IMR-90 (cell line): ENCODE results near the gene CHRM1.

ENCODE experiments used
- BHLHE40 ChIP-seq: fragments of 150-350 bp; IDR thresholded peaks from 2 replicates; pipeline ENCODE4 v1.6.1; 2016; ENCODE audit warnings: mild to moderate bottlenecking, low read depth, low read length
- MAFK ChIP-seq: IDR thresholded peaks from 2 replicates; pipeline ENCODE4 v1.6.1; 2012; ENCODE audit warnings: low read depth, low read length, improper control_type of control experiment
- MXI1 ChIP-seq: IDR thresholded peaks from 2 replicates; pipeline ENCODE4 v1.6.1; 2012; ENCODE audit warnings: low read depth, mild to moderate bottlenecking, low read length, moderate library complexity, borderline replicate concordance
- POLR2A ChIP-seq: IDR thresholded peaks from 2 replicates; pipeline ENCODE4 v1.6.1; 2012; ENCODE audit warnings: mild to moderate bottlenecking, low read depth, low read length
- RAD21 ChIP-seq: IDR thresholded peaks from 2 replicates; pipeline ENCODE4 v1.6.1; 2012; ENCODE audit warnings: low read length, improper control_type of control experiment
- RCOR1 ChIP-seq: IDR thresholded peaks from 2 replicates; pipeline ENCODE4 v1.6.1; 2012; ENCODE audit warnings: mild to moderate bottlenecking, low read length, improper control_type of control experiment; ENCODE audit not compliant: insufficient replicate concordance
- RFX5 ChIP-seq: IDR thresholded peaks from 2 replicates; pipeline ENCODE4 v1.8.0; 2012; ENCODE audit warnings: low read depth, mild to moderate bottlenecking, low read length, moderate library complexity
- SMC3 ChIP-seq: fragments of 150-350 bp; IDR thresholded peaks from 2 replicates; pipeline ENCODE4 v1.6.1; 2016; ENCODE audit warnings: low read depth, mild to moderate bottlenecking, antibody characterized with exemption, low read length, moderate library complexity
- TF ChIP-seq, protein P1 (sequence below): conservative IDR thresholded peaks from 2 replicates; pipeline ENCODE4 v1.5.1; 2012; ENCODE audit warnings: mild to moderate bottlenecking, low read depth, low read length, improper control_type of control experiment
- TF ChIP-seq, protein P2 (sequence below): fragments of 150-350 bp; IDR thresholded peaks from 2 replicates; pipeline ENCODE4 v1.6.1; 2016; ENCODE audit warnings: low read depth, mild to moderate bottlenecking, low read length, moderate library complexity, borderline replicate concordance

DNA sequence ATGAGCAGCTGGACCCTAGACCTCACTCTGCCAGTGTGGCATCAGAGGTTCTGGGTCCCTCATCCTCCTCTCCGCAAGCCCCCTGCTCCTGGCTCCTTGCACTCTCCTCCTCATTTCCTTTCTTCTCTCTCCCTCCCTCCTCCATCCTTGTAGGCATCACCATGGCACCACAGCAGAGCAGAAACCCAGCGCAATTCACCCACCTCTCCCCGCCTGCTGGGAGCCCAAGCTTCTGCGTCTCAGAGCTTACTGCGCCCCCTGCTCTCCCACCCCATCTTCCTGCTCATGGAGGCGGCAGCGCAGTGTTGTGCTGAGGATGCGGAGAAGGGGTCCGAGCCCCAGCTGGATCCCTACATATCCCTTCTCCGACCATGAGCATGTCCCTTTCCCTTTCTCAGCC is 1.7 kb downstream of the CHRM1 start:
- TF ChIP-seq RAD21 (no peak), MXI1 (no peak), SMC3 (no peak), POLR2A (no peak), BHLHE40 (no peak), MAFK (no peak), RFX5 (no peak), RCOR1 (no peak)
- TF ChIP-seq, protein P1, sequence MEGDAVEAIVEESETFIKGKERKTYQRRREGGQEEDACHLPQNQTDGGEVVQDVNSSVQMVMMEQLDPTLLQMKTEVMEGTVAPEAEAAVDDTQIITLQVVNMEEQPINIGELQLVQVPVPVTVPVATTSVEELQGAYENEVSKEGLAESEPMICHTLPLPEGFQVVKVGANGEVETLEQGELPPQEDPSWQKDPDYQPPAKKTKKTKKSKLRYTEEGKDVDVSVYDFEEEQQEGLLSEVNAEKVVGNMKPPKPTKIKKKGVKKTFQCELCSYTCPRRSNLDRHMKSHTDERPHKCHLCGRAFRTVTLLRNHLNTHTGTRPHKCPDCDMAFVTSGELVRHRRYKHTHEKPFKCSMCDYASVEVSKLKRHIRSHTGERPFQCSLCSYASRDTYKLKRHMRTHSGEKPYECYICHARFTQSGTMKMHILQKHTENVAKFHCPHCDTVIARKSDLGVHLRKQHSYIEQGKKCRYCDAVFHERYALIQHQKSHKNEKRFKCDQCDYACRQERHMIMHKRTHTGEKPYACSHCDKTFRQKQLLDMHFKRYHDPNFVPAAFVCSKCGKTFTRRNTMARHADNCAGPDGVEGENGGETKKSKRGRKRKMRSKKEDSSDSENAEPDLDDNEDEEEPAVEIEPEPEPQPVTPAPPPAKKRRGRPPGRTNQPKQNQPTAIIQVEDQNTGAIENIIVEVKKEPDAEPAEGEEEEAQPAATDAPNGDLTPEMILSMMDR: no peak
- TF ChIP-seq, protein P2, sequence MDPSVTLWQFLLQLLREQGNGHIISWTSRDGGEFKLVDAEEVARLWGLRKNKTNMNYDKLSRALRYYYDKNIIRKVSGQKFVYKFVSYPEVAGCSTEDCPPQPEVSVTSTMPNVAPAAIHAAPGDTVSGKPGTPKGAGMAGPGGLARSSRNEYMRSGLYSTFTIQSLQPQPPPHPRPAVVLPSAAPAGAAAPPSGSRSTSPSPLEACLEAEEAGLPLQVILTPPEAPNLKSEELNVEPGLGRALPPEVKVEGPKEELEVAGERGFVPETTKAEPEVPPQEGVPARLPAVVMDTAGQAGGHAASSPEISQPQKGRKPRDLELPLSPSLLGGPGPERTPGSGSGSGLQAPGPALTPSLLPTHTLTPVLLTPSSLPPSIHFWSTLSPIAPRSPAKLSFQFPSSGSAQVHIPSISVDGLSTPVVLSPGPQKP: no peak
